Measurements from ENCODE around the gene HPSE. TPM values are rescaled to one million over a fixed set of nuclear protein-coding genes. Genes with fewer than 3 reads are reported as not detected.
"Not testable (repeated sequence)": the region's sequence is repeated elsewhere in the genome, so short reads cannot be mapped to it uniquely, and the experiment has no call there.

Gene HPSE
- total RNA-seq, 2 donors from 2014 or later, result 12.4 to 13.9 TPM

DNA sequence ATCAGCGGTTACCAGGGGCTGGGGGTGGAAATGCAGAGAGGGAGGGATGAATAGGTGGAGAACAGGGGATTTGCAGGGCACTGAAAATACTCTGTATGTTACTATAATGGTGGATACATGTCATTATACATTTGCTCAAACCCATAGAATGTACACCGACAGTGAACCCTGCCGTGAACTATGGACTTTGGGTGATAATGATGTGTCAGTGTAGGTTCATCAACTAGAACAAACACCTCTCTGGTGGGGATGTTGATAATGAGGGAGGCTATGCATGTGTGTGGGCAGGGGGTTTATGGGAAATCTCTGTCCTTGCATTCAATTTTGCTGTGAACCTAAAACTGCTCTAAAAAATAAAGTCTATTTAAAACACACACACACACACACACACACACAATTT lies 11.5 kb downstream of the HPSE start:
- DNase-seq (ENCODE audit: low spot score), result no peak
- peak overlapping the region in 1 of 2 donors; percentile 62 for H3K27ac Mint-ChIP-seq

DNA sequence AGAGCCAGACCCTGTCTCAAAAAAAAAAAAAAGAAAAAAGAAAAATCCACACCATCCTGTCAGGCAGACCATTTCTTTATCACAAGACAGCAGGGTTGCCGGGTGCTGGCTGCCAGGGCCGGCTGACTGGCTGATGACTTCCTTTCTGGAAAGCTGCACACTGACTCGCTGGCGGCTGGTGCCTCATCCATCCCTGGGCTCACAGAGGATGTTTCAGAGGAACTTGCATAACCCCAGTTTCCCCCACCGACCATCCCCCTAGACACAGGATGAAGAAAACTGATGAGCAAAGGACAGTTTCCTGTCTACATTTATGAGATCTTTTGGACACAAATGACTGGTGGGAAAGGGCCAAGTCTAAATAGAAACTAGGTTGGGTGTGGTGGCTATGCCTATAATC lies 14.1 kb downstream of the HPSE start:
- peak; percentile 94 to 95 for ATAC-seq
- DNase-seq (ENCODE audit: low spot score), result peak; percentile 78

More for the DNA sequence above, 11.5 kb downstream of the HPSE start:
- Mint-ChIP-seq H3K4me1 (ENCODE audit: low read depth in 2 of 2) (peaks cover 8 to 9% of the 10 kb centered on the region in 2 donors), H3K36me3 (no peaks in the 10 kb centered on the region), H3K9me3 (no peaks in the 10 kb centered on the region), H3K27me3 (peaks cover 0 to 12% of the 10 kb centered on the region in 2 donors), H3K4me3 (no peak overlapping the region)
- no peak for ATAC-seq

DNA sequence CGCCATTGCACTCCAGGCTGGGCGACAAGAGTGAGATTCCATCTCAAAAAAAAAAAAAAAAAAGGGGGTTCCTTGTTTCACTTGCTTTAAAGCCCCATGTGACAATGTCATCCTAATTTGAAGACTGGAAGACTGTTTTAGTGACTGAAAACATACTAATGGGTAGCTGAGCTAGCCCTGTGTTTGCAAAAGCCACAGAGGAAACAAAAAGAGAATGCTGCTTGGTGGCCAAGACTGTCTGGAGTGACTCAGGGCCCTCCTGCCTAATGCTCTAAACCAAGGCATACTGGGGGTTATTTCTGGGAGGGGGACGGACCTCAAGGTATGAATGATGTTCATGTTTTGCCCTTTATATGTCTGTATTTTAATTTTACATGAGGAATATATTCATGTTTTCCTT lies 16.0 kb downstream of the HPSE start:
- Mint-ChIP-seq H3K4me1 (ENCODE audit: low read depth in 2 of 2) (peaks cover 8 to 9% of the 10 kb centered on the region in 2 donors), H3K36me3 (no peaks in the 10 kb centered on the region), H3K27ac (no peak overlapping the region), H3K4me3 (no peak overlapping the region), H3K27me3 (peaks cover 0 to 9% of the 10 kb centered on the region in 2 donors), H3K9me3 (no peaks in the 10 kb centered on the region)
- ATAC-seq (no peak), DNase-seq (ENCODE audit: low spot score) (no peak)

More for the DNA sequence above, 14.1 kb downstream of the HPSE start:
- Mint-ChIP-seq H3K4me3 (peak overlapping the region; percentile 62), H3K36me3 (no peaks in the 10 kb centered on the region), H3K27me3 (peaks cover 0 to 10% of the 10 kb centered on the region in 2 donors), H3K9me3 (no peaks in the 10 kb centered on the region), H3K27ac (peak overlapping the region; percentile 76 to 77), H3K4me1 (ENCODE audit: low read depth in 2 of 2) (peaks cover 8 to 9% of the 10 kb centered on the region in 2 donors)

DNA sequence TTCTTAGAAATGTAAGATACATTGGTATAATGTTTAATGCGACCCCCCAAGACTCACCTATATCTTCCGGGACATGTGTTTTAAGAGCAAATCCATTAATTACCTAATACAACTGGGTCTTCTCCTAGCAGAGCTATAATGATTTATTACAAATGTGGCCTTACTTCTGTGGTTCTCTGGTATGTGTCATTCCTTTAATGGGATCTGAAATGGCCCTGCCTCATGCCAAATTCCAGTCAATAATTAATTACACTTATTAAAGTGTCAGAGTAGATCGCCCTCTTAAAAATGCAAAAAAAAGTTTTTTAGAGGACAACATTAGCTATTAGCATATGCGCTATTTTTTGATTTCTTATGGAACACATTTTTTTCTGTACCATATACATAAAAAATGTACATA lies 17.0 kb downstream of the HPSE start:
- Mint-ChIP-seq H3K9me3 (no peaks in the 10 kb centered on the region), H3K4me1 (ENCODE audit: low read depth in 2 of 2) (peaks cover 8 to 9% of the 10 kb centered on the region in 2 donors), H3K4me3 (no peak overlapping the region), H3K27ac (no peak overlapping the region), H3K36me3 (no peaks in the 10 kb centered on the region), H3K27me3 (peaks cover 0 to 5% of the 10 kb centered on the region in 2 donors)
- DNase-seq (ENCODE audit: low spot score) (no peak), ATAC-seq (no peak)

DNA sequence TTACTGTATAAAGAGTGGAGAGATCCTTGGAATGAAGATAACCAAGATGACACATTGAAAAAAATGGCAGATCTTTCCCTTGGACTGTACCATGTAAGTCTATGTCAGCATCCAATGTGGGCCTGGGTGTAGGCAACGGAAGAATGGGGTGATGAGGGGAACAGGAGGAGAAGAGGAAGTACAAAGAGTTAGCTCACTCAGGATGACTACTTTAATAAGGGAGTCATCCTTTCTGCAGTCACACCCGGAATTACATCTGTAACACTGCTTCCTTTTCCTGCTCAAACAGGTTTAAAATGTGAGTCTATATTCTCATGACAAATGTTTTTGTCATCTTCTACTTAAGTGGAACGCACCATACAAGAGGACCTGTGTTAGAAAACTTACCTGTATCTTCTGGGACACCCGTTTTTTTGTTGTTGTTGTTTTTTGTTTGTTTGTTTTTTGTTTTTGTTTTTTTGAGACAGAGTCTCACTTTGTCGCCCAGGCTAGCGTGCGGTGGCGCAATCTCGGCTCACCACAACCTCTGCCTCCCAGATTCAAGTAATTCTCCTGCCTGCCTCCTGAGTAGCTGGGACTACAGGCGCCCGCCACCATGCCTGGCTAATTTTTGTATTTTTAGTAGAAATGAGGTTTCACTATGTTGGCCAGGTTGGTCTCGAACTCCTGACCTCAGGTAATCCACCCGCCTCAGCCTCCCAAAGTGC lies 18.0 kb downstream of the HPSE start:
- Mint-ChIP-seq H3K9me3 (no peaks in the 10 kb centered on the region), H3K36me3 (no peaks in the 10 kb centered on the region), H3K27ac (no peak overlapping the region)

DNA sequence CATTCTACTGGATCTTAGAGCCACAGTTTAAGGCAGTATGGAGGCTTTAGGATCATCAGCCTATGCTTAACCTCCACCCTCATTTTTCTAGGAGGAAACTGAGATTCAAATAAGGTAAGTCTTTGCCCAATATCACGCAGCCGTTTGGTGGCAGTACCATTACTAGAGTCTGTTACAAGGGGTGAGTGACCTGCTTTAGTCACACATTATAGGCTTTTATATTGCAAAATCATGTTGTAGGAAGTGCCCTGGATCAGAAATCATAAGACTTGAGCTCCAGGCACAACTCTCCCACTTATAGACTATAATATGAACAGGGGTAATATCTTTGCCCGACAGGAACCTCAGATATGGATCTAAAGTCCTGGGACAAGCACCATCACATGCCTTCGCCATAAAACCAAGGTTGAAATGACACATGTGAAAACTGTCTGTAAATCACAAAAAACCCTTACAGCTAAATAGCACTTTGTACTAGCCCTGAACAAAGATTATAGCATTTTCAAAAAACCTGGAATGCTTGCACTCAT lies 19.2 kb downstream of the HPSE start:
- ATAC-seq, result no peak
- H3K9me3 Mint-ChIP-seq, result no peaks in the 10 kb centered on the region

More for the DNA sequence above, 18.0 kb downstream of the HPSE start:
- no peak overlapping the region for H3K4me3 Mint-ChIP-seq
- DNase-seq (ENCODE audit: low spot score), result no peak
- H3K4me1 Mint-ChIP-seq (ENCODE audit: low read depth in 2 of 2), result peaks cover 8 to 9% of the 10 kb centered on the region in 2 donors
- no peak for ATAC-seq
- H3K27me3 Mint-ChIP-seq, result peaks cover 0 to 3% of the 10 kb centered on the region in 2 donors

DNA sequence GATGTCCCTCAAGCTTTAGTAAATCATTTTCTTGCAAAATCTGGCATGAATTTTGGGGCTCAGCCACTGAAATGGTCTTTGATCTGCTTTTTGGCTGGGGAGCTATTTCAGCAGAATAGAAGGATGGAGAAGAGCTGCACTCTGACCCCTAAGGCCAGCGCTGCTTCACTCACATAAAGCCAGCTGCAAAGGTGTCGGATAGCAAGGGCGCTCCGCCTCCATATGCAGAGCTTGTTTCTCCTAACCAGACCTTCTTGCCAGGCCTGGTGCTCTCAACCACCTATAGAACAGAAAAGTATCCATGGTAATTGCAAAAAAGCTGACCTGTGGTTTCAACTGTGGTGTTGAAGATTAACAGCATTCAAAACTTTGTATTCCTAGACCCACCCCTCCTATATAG lies 26.0 kb downstream of the HPSE start:
- DNase-seq (ENCODE audit: low spot score), result no peak

More for the DNA sequence above, 19.2 kb downstream of the HPSE start:
- peaks cover 0 to 3% of the 10 kb centered on the region in 2 donors for H3K27me3 Mint-ChIP-seq
- no peak overlapping the region for H3K4me3 Mint-ChIP-seq
- H3K36me3 Mint-ChIP-seq, result no peaks in the 10 kb centered on the region
- peaks cover under 1 to 4% of the 10 kb centered on the region in 2 donors for H3K4me1 Mint-ChIP-seq (ENCODE audit: low read depth in 2 of 2)
- H3K27ac Mint-ChIP-seq, result no peak overlapping the region
- DNase-seq (ENCODE audit: low spot score), result no peak

DNA sequence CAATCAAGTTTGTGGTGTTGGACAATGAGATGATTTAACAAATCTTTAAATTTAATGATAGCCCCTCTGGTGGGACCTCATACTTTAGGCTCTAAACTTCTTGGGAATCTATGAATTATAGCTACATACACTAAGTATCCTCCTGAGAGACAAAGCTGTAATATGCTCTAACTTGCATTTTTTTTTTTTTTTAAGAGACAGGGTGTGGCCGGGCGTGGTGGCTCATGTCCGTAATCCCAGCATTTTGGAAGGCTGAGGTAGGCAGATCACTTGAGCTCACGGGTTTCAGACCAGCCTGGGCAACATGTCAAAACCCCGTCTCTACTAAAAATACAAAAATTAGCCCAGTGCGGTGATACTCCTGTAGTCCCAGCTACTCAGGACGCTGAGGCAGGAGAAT lies 26.7 kb downstream of the HPSE start:
- ATAC-seq, result no peak
- Mint-ChIP-seq H3K27ac (no peak overlapping the region), H3K4me3 (no peak overlapping the region), H3K9me3 (no peaks in the 10 kb centered on the region), H3K4me1 (ENCODE audit: low read depth in 2 of 2) (no peaks in the 10 kb centered on the region), H3K27me3 (no peaks in the 10 kb centered on the region), H3K36me3 (no peaks in the 10 kb centered on the region)
- DNase-seq (ENCODE audit: low spot score), result no peak

More for the DNA sequence above, 26.0 kb downstream of the HPSE start:
- Mint-ChIP-seq H3K36me3 (no peaks in the 10 kb centered on the region), H3K4me1 (ENCODE audit: low read depth in 2 of 2) (no peaks in the 10 kb centered on the region), H3K27me3 (no peaks in the 10 kb centered on the region), H3K9me3 (no peaks in the 10 kb centered on the region), H3K27ac (no peak overlapping the region), H3K4me3 (no peak overlapping the region)
- ATAC-seq, result no peak

DNA sequence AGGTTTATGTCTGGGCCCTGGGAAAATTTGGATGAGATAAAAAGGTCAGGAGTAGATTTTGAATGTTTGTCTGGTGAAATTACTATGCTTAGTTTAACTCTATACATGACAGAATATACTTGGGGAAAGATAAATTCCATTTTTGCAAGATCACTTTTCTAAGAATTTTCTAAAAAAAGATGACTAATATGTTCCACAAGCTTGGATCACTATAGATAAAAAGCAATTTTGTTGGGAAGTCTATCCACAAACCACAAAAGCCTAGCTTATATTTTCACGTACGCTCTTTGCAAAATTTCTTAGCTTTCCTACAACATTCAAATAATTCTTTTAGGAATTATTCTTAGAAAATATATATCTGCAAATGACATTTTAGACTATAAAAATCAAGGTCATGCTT lies 29.5 kb downstream of the HPSE start:
- Mint-ChIP-seq H3K4me1 (ENCODE audit: low read depth in 2 of 2) (no peaks in the 10 kb centered on the region), H3K9me3 (no peaks in the 10 kb centered on the region), H3K27ac (no peak overlapping the region), H3K27me3 (no peaks in the 10 kb centered on the region), H3K4me3 (no peak overlapping the region), H3K36me3 (no peaks in the 10 kb centered on the region)
- no peak for ATAC-seq
- DNase-seq (ENCODE audit: low spot score), result no peak

DNA sequence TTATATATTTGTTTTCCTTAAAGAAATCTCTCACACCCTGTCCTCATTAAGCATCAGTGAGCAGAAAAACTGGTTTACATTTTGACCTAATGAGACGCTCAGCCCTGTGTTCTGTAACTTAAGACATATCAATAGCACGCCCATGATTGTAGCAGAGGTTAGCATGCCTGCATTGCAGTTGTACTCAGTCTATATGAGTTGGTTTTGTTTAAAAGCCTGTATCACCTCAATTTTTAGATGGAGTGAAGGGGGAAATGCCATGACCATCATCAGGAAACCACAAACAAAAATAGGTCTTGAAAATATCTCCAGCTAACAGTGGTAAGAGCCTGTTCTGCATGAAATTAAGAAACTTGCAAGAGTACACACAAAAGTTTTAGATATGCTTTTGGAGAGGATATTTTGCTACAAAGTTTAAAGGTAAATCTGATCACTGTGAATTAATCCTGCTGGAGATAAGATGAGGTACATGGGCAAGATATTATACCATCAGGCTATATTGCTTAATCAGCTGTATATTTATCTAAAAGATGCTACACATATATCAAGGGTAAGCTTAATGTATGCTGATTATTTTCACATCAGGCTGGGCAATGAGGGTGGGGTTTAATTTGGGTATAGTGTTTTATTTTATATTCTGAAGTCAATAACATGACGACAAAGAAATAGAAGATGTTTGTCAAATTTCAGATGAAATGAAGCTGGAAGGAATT lies 36.9 kb downstream of the HPSE start:
- peaks cover 12 to 18% of the 10 kb centered on the region in 2 donors for H3K4me1 Mint-ChIP-seq (ENCODE audit: low read depth in 2 of 2)
- peak overlapping the region; percentile 6 to 72 for H3K27ac Mint-ChIP-seq
- no peaks in the 10 kb centered on the region for H3K9me3 Mint-ChIP-seq
- peak overlapping the region; percentile 30 for H3K4me3 Mint-ChIP-seq
- DNase-seq (ENCODE audit: low spot score) (no peak), ATAC-seq (peak in 1 of 2 donors; percentile 24)
- H3K27me3 Mint-ChIP-seq, result no peaks in the 10 kb centered on the region
- no peaks in the 10 kb centered on the region for H3K36me3 Mint-ChIP-seq

DNA sequence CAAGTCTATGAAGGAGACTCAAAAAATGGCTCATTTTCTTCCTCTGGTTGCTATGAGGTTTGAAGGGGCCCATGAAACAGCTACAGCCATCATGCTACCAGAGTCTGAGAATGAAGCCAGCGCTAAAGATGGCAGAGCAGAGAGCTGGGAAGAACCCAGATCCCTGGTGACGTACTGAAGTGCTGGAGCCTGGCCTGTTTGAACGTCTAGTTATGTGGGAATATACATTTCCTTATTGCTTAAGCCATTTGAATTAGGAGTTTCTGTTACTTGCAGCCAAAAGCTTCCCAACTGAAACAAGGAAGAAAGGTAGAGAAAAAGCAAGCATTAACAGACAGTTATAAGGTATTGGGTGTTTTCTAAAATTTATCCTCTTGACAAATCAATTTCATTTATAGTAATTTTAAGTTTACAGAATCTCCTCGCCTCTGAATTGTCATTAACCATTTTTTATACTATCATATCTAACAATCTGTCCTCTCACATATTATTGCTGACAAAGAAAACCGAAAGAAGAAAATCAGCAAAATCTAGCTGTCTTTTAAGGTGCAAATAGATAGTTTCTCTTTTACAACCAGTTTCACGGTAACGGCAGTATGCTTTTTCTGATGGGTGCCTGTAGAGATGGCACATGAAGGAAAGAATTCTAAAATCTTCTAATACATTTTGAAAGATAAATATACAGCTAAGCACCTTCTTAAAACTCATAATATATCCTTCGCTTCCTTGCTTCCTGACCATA lies 41.2 kb downstream of the HPSE start:
- DNase-seq (ENCODE audit: low spot score) (no peak), ATAC-seq (no peak)
- H3K4me3 Mint-ChIP-seq, result no peak overlapping the region
- no peaks in the 10 kb centered on the region for H3K9me3 Mint-ChIP-seq
- H3K27me3 Mint-ChIP-seq, result no peaks in the 10 kb centered on the region
- no peaks in the 10 kb centered on the region for H3K36me3 Mint-ChIP-seq
- H3K4me1 Mint-ChIP-seq (ENCODE audit: low read depth in 2 of 2), result peaks cover 12 to 18% of the 10 kb centered on the region in 2 donors
- H3K27ac Mint-ChIP-seq, result no peak overlapping the region

DNA sequence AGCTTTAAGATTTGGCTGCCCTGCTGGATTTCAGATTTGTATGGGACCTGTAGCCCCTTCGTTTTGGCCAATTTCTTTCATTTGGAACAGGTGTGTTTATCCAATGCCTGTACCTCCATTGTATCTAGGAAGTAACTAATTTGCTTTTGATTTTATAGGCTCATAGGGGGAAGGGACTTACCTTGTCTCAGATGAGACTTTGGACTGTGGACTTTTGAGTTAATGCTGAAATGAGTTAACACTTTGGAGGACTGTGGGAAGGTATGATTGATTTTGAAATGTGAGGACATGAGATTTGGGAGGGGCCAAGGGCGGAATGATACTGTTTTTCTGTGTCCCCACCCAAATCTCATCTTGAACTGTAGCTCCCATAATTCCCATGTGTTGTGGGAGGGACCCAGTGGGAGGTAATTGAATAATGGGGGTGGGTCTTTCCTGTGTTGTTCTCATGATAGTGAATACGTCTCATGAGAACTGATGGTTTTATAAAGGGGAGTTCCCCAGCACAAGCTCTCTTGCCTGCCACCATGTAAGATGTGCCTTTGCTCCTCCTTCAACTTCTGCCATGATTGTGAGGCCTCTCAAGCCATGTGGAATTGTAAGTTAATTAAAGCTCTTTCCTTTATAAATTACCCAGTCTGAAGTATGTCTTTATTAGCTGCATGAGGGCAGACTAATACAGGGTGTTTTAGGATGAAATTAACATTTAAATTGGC lies 44.4 kb downstream of the HPSE start:
- not testable (repeated sequence) for ATAC-seq; H3K4me3 Mint-ChIP-seq; H3K27me3 Mint-ChIP-seq; H3K4me1 Mint-ChIP-seq (ENCODE audit: low read depth in 2 of 2); H3K36me3 Mint-ChIP-seq; H3K9me3 Mint-ChIP-seq; DNase-seq (ENCODE audit: low spot score); H3K27ac Mint-ChIP-seq

DNA sequence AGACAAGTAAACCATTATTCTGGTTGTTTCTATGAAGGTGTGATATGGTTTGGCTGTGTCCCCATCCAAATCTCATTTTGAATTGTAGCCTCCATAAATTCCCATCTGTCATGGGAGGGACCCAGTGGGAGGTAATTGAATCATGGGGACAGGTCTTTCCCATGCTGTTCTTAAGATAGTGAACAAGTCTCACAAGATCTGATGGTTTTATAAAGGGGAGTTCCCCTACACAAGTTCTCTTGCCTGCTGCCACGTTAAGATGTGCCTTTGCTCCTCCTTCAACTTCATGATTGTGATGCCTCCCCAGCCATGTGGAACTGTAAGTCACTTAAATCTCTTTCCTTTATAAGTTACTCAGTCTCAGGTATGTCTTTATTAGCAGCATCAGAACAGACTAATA lies 46.3 kb downstream of the HPSE start:
- not testable (repeated sequence) for H3K27ac Mint-ChIP-seq; ATAC-seq; H3K27me3 Mint-ChIP-seq; H3K36me3 Mint-ChIP-seq; H3K9me3 Mint-ChIP-seq; DNase-seq (ENCODE audit: low spot score); H3K4me3 Mint-ChIP-seq
- peaks cover 14 to 19% of the 10 kb centered on the region in 2 donors for H3K4me1 Mint-ChIP-seq (ENCODE audit: low read depth in 2 of 2)

All from natural killer cell treated with Interleukin-12 subunit alpha and Interleukin-12 subunit beta and Interleukin-15 and Interleukin-18, amount 100 ng/mL, for 72 hours (primary cell).